Measurements from ENCODE around the gene MDC1.

Gene MDC1

GRCh38 chr6:30748851-30749540, 31.9 kb upstream of the MDC1 start:
- no peak for DNase-seq

GRCh38 chr6:30747902-30748769, 31.1 kb upstream of the MDC1 start:
- DNase-seq = no peak

GRCh38 chr6:30747300-30747687, 30.2 kb upstream of the MDC1 start:
- no peak for DNase-seq

GRCh38 chr6:30744054-30744805, 27.1 kb upstream of the MDC1 start, which contains the start of gene IER3:
IER3 (minus strand) TSS chr6:30744547; CDS start chr6:30744518, 29 bp downstream.
- DNase-seq = peak in 45 of 51 donors; percentile 18 to 85 (median 52)

GRCh38 chr6:30743099-30744053, 26.3 kb upstream of the MDC1 start:
- DNase-seq = no peak

- DNase-seq = peak; percentile 48 to 95 (median 85)
These were observed 25.4 kb upstream of the MDC1 start, which contains the start of gene FLOT1 for GRCh38 chr6:30742316-30743098. FLOT1 (minus strand) TSS chr6:30742687; CDS start chr6:30742189, 498 bp downstream.

GRCh38 chr6:30741789-30742315, 24.8 kb upstream of the MDC1 start:
- DNase-seq = no peak

- no peak for DNase-seq
These were observed 24.1 kb upstream of the MDC1 start for GRCh38 chr6:30741063-30741779.

GRCh38 chr6:30740540-30740870, 23.4 kb upstream of the MDC1 start:
- DNase-seq = no peak

GRCh38 chr6:30738532-30738931, 21.5 kb upstream of the MDC1 start:
- no peak for DNase-seq

- no peak for DNase-seq
These were observed 18.7 kb upstream of the MDC1 start for GRCh38 chr6:30735668-30736314.

GRCh38 chr6:30732237-30732943, 15.3 kb upstream of the MDC1 start:
- DNase-seq = peak in 1 of 51 donors; percentile 21

GRCh38 chr6:30730601-30731435, 13.7 kb upstream of the MDC1 start:
- DNase-seq = peak in 27 of 51 donors; percentile 2 to 54 (median 30)

- DNase-seq = no peak
These were observed 11.0 kb upstream of the MDC1 start for GRCh38 chr6:30727920-30728553.

- no peak for DNase-seq
These were observed 9.7 kb upstream of the MDC1 start for GRCh38 chr6:30726506-30727413.

Data from hypothalamus (tissue), 51 donors.